Stimulated activated CD8-positive, alpha-beta memory T cell treated with anti-CD3 and anti-CD28 coated beads, Interleukin-15, amount 100 ng/mL, for 24 hours (primary cell): ENCODE data around the gene ANKRD40CL.

Experiments
- DNase-seq: peaks from one replicate; pipeline ENCODE4 v3.0.0-alpha.2; 2020; ENCODE audit warnings: low read depth

ANKRD40CL gene

DNA sequence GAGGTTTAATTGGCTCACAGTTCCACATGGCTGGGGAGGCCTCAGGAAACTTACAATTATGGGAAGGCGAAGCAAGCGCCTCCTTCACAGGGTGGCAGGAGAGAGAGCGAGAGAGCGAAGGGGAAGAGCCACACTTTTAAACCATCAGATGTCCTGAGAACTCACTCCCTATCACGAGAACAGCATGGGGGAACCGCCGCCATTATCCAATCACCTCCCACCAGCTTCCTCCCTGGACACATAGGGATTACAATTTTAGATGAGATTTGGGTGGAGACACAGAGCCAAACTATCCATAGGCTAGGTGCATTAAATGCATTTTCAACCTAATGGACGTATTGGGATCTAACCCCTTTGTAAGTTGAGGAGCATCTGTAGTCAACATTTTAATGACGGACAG, 54.7 kb downstream of the ANKRD40CL start:
- no peak for DNase-seq
